Activated CD4-positive, alpha-beta T cell treated with anti-CD3 and anti-CD28 coated beads, Interleukin-2, amount 50 U/mL, for 48 hours (primary cell): ENCODE data around the gene OCEL1.
A peak's percentile ranks its signal among the peaks of the same experiment; 100 is the strongest.

Experiments
- DNase-seq, 2 experiments: peaks; one replicate each; pipeline ENCODE4 v3.0.0-alpha.2; 2020

The OCEL1 gene

DNA sequence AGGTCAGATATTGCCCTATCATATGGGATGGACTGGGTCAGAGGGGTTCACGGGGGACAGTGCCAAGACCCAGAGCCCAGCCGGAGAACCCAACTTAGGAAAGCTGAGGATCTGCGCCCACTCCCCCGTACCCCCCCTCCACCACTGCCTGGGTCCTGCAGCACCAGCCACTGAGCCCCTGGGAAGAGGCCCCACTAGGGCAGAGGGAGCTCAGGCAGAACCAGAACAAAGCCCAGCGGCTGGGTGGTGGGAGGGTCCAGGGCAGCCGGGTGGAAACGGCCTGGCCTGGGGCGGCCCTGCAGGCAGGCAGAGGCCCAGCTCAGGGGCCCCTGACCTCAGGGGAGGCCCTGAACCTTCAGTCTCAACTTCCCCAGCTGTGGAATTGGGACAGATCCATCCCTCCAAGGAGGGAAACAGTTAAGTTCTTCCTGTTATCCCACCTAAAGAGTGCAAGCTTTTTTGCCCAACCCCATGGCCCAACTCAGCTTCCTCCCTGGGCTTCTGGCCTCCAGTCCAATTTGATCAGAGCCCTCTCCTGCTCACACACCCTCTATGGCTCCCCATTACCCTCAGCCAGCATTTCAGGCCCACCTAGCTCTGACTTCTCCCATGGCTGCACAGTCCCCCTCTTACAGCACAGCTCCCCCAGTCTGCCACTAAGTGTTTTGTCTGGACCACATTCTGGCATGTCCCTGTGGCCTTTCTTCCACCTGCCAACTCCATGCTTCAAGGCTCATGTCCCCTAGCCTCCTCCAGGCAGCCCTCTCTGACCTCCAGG lies 16.6 kb downstream of the OCEL1 start:
- DNase-seq, result no peak

DNA sequence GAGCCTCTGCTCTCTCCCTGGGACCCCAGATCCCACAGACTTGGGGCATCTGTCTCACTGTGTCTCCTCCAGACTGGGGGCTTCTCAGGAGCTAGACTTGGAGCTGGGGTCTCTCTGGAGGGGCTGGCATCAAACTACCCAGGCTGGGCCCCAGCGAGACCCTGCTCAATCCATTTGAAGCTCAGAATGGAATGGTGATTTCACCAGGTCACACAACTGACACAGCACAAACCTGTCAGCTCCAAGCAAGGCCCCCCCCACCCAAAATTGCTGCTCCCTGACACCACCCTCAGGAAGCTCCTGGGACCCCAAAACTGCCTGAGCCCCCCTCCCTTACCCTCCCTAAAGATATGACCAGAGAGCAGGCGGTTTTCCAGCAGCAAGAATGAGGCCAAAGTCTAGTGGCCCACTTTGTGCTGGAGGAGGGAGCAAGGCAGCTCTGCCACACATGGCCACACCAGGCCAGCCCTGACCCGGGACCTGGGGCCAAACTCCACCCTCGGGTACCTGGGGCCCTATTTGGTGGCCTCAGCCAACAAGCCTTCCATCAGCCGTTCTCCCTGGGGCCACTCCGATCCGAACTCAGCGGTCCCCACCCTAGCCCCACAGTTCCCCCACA lies 17.3 kb downstream of the OCEL1 start:
- DNase-seq, result no peak

DNA sequence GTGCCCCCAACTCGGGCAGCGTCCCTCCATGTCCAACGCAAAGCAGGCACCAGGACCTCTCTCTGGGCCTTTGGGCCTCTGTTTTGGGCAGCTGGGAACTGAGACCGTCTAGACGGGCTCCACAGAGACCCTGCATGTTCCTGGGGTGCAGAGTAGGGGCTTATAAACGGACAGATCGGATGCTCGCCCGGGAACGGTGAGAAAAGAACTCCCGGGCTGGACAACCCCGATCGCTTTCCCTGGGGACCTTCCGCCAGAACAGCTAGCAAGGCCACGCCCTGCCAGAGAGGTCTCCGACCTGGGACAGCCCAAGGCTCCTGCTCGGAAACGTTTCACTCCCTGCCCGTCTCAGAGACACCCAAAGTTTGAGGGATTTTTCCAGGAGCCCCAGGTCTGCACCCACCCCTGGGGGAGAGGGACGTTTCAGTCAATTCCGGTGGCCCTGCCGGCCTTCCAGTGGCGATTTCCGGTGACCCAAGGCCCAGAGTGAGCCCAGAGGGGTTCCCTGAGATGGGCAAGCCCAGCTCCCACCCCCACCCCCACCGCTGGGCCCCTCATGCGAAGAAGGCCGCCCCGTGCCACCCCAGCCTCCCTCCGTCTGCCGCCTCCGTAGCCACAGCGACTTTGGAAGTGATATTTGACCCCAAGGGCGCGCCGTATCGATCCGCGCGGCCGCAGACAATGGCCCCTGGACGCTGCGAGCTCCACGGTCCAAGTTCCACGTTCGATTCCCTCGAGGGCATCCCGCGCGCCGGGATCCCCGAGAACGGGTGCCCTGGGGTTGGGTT lies 18.0 kb downstream of the OCEL1 start:
- DNase-seq, result no peak

DNA sequence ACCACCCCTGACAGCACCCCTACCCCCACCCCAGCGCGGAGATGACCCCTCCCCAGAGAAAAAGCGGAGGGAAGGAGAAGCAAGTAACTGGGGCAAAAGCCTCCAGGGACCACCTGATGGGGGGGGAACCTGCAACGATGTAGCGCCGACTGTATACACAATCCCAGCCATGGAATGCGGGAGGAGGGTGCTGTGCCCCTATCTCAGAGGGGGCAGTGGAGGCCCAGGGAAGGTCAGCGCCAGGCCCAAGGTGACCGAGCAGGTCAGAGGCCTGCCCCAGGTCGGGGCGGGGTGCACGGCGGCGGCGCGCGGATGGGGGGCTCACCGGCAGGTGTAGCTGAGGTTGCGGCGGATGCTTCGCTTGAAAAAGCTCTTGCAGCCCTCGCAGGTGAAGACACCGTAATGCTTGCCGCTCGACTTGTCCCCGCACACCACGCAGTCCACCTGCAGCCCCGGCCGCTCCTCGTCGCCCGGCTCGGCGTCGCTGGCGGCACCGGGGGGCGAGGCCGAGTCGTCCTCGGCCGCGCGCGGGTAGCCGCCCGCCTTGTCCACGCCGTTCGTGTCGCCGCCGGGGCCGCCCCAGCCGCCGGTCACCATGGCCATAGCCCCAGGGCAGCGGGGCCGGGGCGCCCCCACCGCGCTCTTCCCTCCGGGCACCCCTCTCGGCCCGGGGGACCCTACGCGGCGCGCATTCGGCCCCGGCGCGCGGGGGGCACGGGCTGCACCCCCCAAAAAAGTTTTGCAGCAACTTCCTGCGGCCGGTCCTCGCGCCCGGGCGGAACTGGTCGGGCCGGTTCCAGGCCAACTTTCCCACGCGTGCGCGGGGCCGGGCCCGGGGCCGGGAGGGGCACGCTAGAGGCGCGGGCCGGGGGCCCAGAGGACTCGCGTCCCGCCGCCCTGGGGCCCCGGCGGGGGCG lies 18.9 kb downstream of the OCEL1 start:
- no peak for DNase-seq

DNA sequence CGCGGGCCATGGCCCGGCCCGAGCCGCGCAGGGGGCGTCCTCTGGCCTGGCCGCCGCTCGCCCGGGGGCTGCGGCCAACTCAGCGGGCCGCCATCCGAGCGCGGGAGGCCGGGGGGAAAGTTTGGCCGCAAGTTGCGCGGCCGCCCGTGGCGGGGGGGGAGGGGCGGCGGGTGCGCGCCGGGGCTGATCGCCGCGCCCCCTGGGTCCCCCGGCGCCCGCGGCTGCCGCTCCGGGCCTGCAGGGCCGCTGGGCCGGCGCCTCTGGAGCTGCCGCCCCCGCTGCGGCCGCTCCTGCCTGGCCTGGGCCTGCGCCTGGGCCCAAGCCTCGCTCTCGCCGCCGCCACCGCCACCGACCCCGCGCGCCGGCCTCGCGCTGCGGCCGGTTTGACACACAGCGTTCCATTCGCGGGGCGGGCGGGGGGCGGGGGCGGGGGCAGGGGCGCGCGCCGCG lies 19.5 kb downstream of the OCEL1 start, which contains the start of gene NR2F6:
Gene NR2F6, minus strand, starts transcription at position 385 of the 450 bp plus-strand sequence. CDS start 699 bp downstream, outside the sequence.
- no peak for DNase-seq

DNA sequence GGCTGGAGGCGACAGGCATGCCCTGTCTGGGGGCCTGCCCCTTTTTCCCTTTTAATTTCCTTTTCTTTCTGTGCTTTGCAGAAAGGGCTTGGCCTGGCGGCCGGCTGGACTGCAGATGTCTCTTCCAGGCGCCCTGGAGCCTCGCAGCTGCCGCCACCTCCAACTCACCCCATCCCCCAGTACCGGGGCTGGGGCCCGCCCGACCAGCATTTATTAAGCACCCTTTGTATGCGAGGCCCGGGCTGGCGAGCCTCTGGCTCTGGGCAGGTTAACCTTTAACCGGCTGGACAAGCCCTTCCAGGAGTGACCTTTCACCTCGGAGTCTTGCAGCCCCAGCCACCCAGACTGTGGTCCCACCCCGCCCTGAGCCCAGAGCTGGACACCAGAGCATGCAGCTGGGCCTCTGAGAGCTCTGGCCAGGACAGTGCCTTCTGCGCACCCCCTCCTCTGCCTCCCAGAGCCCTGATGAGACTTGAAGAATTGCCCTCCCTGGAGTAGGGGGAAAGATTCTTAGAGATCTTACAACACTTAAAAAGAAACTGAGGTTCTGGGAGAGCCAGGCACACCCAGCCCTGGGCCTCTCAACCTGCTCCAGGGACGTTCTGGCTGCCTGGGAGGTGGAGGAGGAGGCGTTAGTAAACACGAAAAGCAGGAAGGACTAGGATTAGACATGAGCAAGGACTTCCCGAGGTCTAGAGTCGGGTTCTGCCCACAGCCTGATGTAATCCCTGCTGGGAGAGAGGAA lies 20.8 kb downstream of the OCEL1 start:
- no peak for DNase-seq

DNA sequence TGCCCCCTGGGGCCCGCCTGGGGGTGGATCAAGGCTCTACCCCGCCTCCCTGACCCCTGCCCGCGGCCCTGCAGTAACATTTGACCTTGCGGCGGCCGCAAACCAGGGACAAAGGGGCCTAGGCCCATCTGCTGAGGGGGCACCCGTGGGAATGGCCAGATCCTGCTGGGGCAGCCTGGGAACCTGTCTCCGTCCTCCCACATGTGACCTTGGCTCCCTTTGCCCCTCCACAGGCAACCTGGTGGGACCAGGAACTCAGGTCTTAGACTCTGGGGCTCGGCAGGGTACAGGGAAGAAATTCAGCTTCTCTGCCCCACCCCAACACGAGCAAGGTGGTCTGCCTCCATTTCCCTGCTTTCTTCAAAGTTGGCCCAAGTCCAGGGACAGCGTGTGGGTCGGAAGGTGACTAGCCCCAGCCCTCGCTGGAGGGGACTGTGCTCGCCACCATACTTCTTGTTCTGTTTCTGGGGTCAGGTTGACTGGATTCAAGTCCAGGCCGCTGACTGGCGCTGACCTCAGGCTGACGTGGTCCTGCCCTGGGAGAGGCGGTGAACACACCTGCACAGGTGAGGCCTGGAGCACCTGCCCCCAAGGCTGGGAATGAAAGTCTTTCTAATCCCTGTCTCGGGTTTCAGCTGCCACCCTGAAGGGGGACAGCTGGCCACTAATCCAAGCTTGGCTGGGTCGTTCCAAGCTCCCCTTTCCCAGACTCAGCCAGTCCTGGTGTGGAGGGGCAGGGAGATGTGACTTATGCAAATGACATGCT lies 22.2 kb downstream of the OCEL1 start:
- no peak for DNase-seq

DNA sequence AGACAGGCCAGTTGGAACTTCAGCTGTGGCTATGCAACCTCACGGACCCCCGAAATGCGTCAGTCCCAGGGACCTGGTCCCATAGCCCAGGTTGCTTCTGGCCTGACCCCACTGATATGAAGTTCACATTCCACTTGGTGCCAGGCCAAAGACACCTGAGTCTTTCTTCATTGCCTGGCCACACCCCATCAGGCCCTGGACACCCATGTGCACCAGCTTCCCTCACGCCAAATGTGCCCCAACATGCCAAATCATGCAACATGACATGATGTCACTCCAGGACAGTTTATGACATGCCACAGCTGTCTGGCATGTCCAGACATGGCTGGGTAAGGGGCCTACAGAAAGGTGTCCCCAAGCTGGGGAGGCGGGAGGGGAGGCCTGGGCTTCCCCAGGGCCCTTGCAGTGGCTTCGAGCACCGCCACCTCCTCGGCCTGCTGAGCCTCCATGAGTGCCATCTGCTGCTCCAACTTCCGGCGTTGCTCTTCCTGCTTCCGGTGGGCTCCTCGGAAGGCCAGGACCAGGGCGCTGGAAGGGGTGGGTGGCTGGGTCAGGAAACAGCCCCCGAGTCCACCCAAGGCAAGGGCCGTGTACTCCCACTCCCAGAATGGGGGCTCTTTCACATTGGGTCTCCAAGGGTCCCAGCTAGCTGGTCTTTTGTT lies 24.0 kb downstream of the OCEL1 start:
- no peak for DNase-seq

DNA sequence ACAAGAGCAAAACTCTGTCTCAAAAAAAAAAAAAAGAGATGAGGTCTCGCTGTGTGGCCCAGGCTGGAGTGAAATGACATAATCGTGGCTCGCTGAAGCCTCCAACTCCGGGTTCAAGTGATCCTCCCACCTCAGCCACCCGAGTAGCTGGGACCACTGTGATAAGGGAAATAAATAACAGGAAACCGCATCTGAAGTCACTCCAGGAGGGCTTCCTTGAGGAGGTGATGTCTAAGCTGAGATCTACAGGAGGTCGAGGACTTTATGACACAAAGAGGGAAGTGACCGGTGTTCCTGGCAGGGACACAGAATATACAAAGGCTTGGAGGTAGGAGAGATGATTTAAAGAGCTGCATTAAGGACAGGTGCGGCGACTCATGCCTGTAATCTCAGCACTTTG lies 28.6 kb downstream of the OCEL1 start:
- no peak for DNase-seq

DNA sequence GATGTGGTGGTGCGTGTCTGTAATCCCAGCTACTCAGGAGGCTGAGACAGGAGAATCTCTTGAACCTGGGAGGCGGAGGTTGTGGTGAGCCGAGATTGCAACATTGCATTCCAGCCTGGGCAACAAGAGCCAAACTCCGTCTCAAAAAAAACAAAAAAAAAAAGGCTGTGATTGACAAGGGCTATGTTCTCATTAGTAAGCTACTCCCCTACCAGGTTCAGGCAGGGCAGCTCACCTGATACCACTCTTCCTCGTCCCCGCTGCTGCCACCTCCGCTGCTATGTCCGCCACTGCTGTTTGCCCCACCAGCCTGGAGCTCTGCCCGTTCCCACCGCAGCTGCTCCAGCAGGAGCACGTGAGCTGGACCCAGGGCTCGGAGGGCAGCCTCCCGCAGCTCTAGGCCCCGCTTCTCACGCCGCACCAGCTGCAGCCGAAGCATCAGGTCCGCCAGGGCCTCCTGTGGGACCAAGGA lies 29.2 kb downstream of the OCEL1 start:
- no peak for DNase-seq

DNA sequence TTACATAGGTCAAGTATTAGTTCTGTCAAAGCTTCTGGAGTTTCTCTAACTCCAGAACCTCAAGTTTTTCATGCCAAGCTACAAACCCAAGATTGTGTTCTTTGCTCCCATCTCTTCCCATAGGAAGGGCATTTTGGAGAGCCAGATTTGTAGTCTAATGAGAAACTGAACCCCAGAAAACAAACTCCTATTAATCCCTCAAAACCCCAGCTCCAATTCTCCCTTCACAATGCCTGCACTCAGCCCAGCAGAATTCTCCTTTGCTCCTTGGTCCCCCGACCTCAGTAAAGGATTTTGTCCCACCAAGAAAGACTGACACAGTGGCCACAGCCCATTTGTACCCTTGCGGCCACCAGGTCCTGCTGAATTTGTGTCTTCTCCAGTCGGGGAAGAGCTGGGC lies 30.1 kb downstream of the OCEL1 start:
- DNase-seq, result no peak

DNA sequence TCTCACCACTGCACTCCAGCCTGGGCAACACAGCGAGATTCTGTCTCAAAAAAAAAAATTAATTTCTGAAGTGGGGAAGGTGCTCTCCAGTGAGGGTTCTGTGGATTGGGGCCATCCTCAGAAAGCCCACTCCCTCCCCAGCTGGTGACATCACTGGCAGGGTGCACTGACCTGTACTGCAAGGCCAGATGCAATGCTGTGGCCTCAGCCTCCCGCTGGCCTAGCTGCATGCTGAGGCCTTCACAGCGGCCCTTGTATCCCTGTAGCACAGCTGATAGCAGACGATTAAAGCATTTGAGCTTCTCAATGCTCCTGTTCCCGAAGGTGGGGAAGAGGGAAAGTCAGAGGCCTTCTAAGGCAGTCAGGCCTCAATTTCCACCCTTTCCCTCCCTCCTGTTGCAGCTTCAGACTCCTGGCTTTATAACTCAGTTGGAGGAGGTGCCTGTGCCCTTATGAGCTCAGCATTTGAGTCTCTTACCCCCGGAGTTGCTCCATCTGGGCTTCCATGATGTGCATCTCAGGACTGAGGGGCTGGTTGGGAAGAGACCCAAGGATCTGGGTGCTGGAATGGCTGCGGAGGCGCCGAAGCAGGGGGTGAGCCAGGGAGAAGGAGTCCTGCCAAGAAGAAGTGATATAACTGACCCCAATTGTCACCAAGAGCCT lies 33.2 kb downstream of the OCEL1 start:
- DNase-seq, result no peak

DNA sequence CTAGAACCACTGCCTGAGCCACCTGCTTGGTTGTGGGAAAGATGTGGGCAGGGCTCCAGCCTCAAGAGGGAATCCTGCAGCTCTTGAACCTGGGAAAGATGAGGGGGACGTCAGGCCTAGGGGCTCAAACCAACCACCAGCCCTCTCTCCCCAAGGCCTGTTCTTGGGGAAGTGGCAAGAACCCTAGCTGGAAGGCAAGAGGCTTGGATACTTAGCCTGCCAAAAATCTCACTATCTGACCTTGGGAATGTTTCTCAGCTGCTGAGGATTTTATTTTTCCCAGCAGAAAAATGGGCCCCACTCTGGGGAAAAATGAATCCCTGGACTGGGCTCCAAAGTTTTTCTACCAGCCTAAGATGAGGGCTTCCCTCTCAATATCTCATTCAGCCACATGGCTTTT lies 33.9 kb downstream of the OCEL1 start:
- DNase-seq, result no peak

DNA sequence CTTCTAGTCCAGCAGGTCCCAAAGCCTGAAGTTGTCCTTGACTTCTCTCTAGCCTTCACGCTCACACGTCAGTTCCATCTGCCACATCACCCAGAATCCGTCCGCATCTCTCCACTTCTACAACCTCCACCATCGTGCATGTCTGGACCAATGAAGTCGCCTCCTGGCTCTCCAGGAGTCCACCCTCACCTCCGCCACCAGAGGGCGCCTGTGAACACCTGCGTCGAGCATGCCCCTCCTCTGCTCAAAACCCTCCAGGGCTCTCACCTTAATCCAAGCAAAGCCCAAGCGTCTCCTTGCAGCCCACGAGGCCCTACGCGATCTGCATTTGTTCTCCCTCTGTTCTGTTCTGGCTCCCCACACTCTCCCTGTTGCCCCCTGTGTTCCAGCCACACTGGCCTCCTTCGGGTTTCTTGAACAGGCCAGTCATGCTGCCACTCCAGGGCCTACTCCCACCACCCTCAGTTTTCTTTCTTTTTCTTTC lies 34.9 kb downstream of the OCEL1 start:
- DNase-seq, result peak; percentile 93 to 94

DNA sequence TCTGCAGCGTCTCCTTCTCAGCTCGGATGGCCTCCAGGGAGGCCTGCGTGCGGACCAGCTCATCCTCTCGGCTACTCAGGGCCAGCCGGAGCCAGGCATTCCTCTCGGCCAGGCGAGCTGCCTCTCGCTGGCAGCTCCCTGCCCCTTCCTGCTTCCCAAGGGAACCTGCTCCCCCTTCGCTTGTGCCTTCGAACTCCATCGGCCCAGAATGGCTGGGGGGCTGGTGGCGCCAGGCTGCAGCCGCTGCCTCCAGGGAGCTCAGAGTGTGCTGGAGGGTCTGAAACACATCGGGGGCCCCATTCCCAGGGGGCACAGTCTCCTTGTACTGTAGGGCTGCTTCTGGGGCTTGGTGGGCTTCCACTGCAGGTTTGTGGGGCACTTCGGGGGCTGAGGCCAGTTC lies 36.5 kb downstream of the OCEL1 start:
- no peak for DNase-seq

DNA sequence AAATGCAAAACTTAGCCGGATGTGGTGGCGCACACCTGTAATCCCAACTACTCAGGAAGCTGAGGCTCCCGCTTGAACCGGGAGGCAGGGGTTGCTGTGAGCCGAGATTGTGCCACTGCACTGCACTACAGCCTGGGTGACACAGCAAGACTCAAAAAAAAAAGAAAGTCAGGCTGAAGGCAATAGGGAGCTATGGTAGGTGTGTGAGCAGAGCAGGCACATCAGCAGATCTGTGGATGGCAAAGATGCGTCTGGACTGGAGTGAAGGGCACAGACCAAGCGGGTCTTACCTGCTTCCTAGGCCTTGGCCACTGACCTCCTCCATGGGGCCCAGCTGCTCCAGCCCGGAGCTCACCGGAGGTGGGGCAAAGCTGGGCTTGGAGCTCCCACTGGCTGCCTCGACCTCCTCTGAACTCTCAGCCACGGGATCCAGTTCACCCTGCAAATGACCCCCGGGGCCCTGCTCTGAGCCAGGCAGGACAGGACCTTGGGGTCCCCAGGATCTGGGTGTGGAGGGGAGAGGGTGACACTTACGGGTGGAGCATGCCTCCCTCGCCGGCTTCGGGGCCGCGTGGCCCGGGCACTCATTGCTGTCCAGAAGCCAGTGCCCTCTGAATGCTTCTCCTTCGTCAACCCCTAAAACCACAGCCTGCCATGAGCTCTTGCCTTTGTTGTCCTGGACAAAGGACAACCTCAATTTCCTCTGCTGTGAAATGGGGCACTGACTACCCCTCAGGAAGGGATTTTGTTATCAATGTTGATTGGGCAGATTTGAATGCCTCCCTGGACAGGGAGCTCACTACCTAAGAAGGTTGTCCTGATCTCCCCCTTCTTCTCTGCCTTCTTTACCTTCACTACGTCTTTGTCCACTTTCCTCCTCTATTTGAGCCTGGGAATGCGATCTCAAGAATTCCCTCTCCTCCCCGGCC lies 38.0 kb downstream of the OCEL1 start:
- DNase-seq, result no peak

DNA sequence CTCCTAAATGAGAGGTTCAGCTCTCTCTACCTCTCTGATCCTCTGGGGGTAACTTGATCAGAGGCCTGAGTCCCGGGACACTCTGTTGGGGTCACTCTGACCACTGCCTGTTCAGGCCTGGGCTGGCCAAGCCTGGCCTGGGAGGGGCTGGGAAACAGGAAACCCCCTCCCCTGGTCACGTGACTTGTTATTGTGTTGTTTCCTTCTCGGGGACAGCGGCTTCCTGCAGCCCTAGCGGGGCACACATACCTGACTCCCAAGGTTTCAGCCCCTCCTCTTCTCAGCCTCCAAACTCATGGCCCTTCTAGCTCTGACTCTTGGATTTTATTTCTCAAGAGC lies 38.6 kb downstream of the OCEL1 start, which contains the start of gene USHBP1:
Gene USHBP1, minus strand, starts transcription at position 105 of the 339 bp plus-strand sequence. CDS start 446 bp downstream, outside the sequence.
- no peak for DNase-seq

DNA sequence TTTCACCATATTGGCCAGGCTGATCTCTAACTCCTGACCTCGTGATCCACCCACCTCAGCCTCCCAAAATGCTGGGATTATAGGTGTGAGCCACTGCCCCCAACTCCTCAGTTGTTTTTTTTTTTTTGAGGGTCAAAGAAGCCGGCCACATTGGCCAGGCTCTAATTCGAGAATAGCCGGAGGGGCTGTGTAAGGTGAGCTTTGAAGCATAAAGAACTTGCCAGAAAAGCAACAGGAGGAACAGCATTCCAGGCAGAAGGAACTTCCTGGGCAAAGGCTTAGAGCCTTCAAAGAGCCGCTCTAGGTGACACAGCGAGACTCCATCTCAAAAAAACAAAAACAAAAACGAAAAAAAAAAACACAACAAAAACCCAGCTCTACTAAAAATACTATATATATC lies 40.0 kb downstream of the OCEL1 start:
- DNase-seq, result no peak
